Measurements from ENCODE around the gene KRT73.

KRT73 gene

GRCh38 chr12:52661668-52662067 lies 43.3 kb upstream of the KRT73 start:
- TF ChIP-seq EP300 (IDR thresholded peaks at IDR 0.05; ENCODE audit: borderline replicate concordance) (no peak), TEAD4 (IDR thresholded peaks at IDR 0.05) (no peak)
- TF ChIP-seq, protein P1, sequence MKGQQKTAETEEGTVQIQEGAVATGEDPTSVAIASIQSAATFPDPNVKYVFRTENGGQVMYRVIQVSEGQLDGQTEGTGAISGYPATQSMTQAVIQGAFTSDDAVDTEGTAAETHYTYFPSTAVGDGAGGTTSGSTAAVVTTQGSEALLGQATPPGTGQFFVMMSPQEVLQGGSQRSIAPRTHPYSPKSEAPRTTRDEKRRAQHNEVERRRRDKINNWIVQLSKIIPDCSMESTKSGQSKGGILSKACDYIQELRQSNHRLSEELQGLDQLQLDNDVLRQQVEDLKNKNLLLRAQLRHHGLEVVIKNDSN (IDR thresholded peaks at IDR 0.05), result no peak

GRCh38 chr12:52660934-52661499 lies 42.7 kb upstream of the KRT73 start:
- no peak for TF ChIP-seq TAF1 (IDR thresholded peaks at IDR 0.05; ENCODE audit: low read depth)
- no peak for TF ChIP-seq TEAD4 (IDR thresholded peaks at IDR 0.05)
- no peak for TF ChIP-seq CREB1 (IDR thresholded peaks at IDR 0.05; ENCODE audit: low read depth)
- TF ChIP-seq NFIC (IDR thresholded peaks at IDR 0.05), result no peak
- TF ChIP-seq REST (IDR thresholded peaks at IDR 0.05; ENCODE audit: low read depth), result no peak
- no peak for TF ChIP-seq FOXM1 (IDR thresholded peaks at IDR 0.05; ENCODE audit: borderline replicate concordance, low read depth)
- no peak for TF ChIP-seq RAD21 (IDR thresholded peaks at IDR 0.05; ENCODE audit: low read depth)
- no peak for TF ChIP-seq YY1 (IDR thresholded peaks at IDR 0.05; ENCODE audit: low read depth)
- TF ChIP-seq CEBPB (IDR thresholded peaks at IDR 0.05), result no peak

DNA sequence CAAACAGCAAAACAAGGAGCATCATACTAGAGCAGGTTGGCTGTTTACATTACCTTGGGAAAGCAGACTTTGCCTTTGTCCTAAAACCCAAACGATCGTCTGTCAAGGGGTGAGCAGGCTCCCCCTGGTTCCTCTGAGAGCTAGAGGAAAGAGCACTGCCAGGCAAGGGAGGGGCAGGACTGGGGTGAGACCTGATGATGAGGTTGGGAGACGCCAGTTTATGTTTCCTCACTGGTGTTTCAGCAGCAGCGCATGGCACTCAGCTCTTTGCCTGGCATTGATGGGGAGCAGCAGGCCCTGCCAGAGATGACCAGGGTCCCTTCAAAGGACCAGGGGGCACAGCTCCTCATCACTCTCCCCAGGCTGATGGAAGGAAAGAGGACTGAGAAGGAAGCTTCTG lies 41.6 kb upstream of the KRT73 start:
- TF ChIP-seq REST (IDR thresholded peaks at IDR 0.05; ENCODE audit: low read depth) (no peak), EGR1 (IDR thresholded peaks at IDR 0.05) (no peak)

- TF ChIP-seq CREB1 (IDR thresholded peaks at IDR 0.05; ENCODE audit: low read depth), result no peak
- TF ChIP-seq EGR1 (IDR thresholded peaks at IDR 0.05), result no peak
- no peak for TF ChIP-seq ZBTB7A (IDR thresholded peaks at IDR 0.05; ENCODE audit: low read depth)
- no peak for TF ChIP-seq YY1 (IDR thresholded peaks at IDR 0.05; ENCODE audit: low read depth)
- no peak for TF ChIP-seq TEAD4 (IDR thresholded peaks at IDR 0.05)
- TF ChIP-seq NFIC (IDR thresholded peaks at IDR 0.05), result no peak
- TF ChIP-seq EP300 (IDR thresholded peaks at IDR 0.05; ENCODE audit: borderline replicate concordance), result no peak
Observed at GRCh38 chr12:52659395-52659794, 41.0 kb upstream of the KRT73 start.

GRCh38 chr12:52658196-52658595 lies 39.8 kb upstream of the KRT73 start:
- TF ChIP-seq TCF12 (IDR thresholded peaks at IDR 0.05; ENCODE audit: low read depth) (no peak), TAF1 (IDR thresholded peaks at IDR 0.05; ENCODE audit: low read depth) (no peak), ZBTB7A (IDR thresholded peaks at IDR 0.05; ENCODE audit: low read depth) (no peak), YY1 (IDR thresholded peaks at IDR 0.05; ENCODE audit: low read depth) (no peak), RAD21 (IDR thresholded peaks at IDR 0.05; ENCODE audit: low read depth) (no peak), TEAD4 (IDR thresholded peaks at IDR 0.05) (no peak), EP300 (IDR thresholded peaks at IDR 0.05; ENCODE audit: borderline replicate concordance) (no peak), NFIC (IDR thresholded peaks at IDR 0.05) (no peak), CEBPB (IDR thresholded peaks at IDR 0.05) (no peak), REST (IDR thresholded peaks at IDR 0.05; ENCODE audit: low read depth) (no peak), EGR1 (IDR thresholded peaks at IDR 0.05) (no peak)
- TF ChIP-seq, protein P2, sequence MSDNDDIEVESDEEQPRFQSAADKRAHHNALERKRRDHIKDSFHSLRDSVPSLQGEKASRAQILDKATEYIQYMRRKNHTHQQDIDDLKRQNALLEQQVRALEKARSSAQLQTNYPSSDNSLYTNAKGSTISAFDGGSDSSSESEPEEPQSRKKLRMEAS (IDR thresholded peaks at IDR 0.05), result no peak
- TF ChIP-seq, protein P1 (IDR thresholded peaks at IDR 0.05), result no peak

All from Ishikawa (cell line).